H7 (cell line): ENCODE results near the gene CMKLR1. TPM values are rescaled to one million over a fixed set of nuclear protein-coding genes. Genes with fewer than 3 reads are reported as not detected.

ENCODE experiments used
- DNase-seq: peaks from one replicate; pipeline ENCODE4 v3.0.0; 2012
- H3K27me3 ChIP-seq: 2 replicates; pipeline ENCODE4 v1.6.0; 2011; ENCODE audit warnings: mild to moderate bottlenecking, low read length; ENCODE audit not compliant: control insufficient read depth, insufficient read depth
- H3K36me3 ChIP-seq: replicated peaks from 2 replicates; pipeline ENCODE4 v1.5.1; 2011; ENCODE audit warnings: low read length; ENCODE audit not compliant: control insufficient read depth, insufficient read depth
- H3K4me3 ChIP-seq: 2 replicates; pipeline ENCODE4 v1.5.1; 2011; ENCODE audit warnings: low read depth, mild to moderate bottlenecking, control low read depth, low read length, moderate library complexity; ENCODE audit not compliant: insufficient read depth
- total RNA-seq: library from RNA; depleted of rRNA; stranded (reverse); fragments of >200 nt; shearing (Covaris generic); gene quantifications from 2 replicates; pipeline ENCODE4 v1.2.3, GENCODE V29; 2014

The CMKLR1 gene
- total RNA-seq, 1 experiment from 2014 or later: 1.8 TPM

- Histone ChIP-seq H3K27me3 (no peaks in the 10 kb centered on the region), H3K4me3 (no peak overlapping the region), H3K36me3 (no peaks in the 10 kb centered on the region)
- DNase-seq: no peak
Measured at GRCh38 chr12:108305991-108306501, 33.1 kb downstream of the CMKLR1 start.

GRCh38 chr12:108305520-108305919 lies 33.6 kb downstream of the CMKLR1 start:
- Histone ChIP-seq H3K27me3 (no peaks in the 10 kb centered on the region), H3K4me3 (no peak overlapping the region), H3K36me3 (no peaks in the 10 kb centered on the region)
- no peak for DNase-seq

GRCh38 chr12:108304633-108305032 lies 34.5 kb downstream of the CMKLR1 start:
- DNase-seq: peak; percentile 65
- H3K4me3 ChIP-seq: no peak overlapping the region
- no peaks in the 10 kb centered on the region for H3K36me3 ChIP-seq
- no peaks in the 10 kb centered on the region for H3K27me3 ChIP-seq

GRCh38 chr12:108303703-108304102 lies 35.4 kb downstream of the CMKLR1 start:
- H3K36me3 ChIP-seq: no peaks in the 10 kb centered on the region
- no peaks in the 10 kb centered on the region for H3K27me3 ChIP-seq
- no peak for DNase-seq
- H3K4me3 ChIP-seq: no peak overlapping the region

- DNase-seq: peak; percentile 70
- no peaks in the 10 kb centered on the region for H3K36me3 ChIP-seq
- H3K4me3 ChIP-seq: no peak overlapping the region
- H3K27me3 ChIP-seq: no peaks in the 10 kb centered on the region
Measured at GRCh38 chr12:108302403-108303311, 36.5 kb downstream of the CMKLR1 start.

GRCh38 chr12:108302016-108302402 lies 37.1 kb downstream of the CMKLR1 start:
- Histone ChIP-seq H3K27me3 (no peaks in the 10 kb centered on the region), H3K4me3 (no peak overlapping the region), H3K36me3 (no peaks in the 10 kb centered on the region)
- no peak for DNase-seq

- no peaks in the 10 kb centered on the region for H3K27me3 ChIP-seq
- no peaks in the 10 kb centered on the region for H3K36me3 ChIP-seq
- no peak for DNase-seq
- no peak overlapping the region for H3K4me3 ChIP-seq
Measured at GRCh38 chr12:108301346-108301745, 37.8 kb downstream of the CMKLR1 start.

GRCh38 chr12:108299980-108300696 lies 39.0 kb downstream of the CMKLR1 start:
- no peak overlapping the region for H3K4me3 ChIP-seq
- H3K36me3 ChIP-seq: no peaks in the 10 kb centered on the region
- no peaks in the 10 kb centered on the region for H3K27me3 ChIP-seq
- DNase-seq: no peak

- no peak for DNase-seq
- Histone ChIP-seq H3K36me3 (no peaks in the 10 kb centered on the region), H3K4me3 (no peak overlapping the region), H3K27me3 (no peaks in the 10 kb centered on the region)
Measured at GRCh38 chr12:108299516-108299915, 39.6 kb downstream of the CMKLR1 start.

- Histone ChIP-seq H3K27me3 (no peaks in the 10 kb centered on the region), H3K4me3 (no peak overlapping the region), H3K36me3 (no peaks in the 10 kb centered on the region)
- DNase-seq: no peak
Measured at GRCh38 chr12:108298761-108299275, 40.3 kb downstream of the CMKLR1 start.

- Histone ChIP-seq H3K4me3 (no peak overlapping the region), H3K27me3 (no peaks in the 10 kb centered on the region), H3K36me3 (no peaks in the 10 kb centered on the region)
- DNase-seq: no peak
Measured at GRCh38 chr12:108297895-108298760, 41.0 kb downstream of the CMKLR1 start.

- no peak for DNase-seq
- Histone ChIP-seq H3K27me3 (no peaks in the 10 kb centered on the region), H3K36me3 (no peaks in the 10 kb centered on the region), H3K4me3 (no peak overlapping the region)
Measured at GRCh38 chr12:108297424-108297823, 41.7 kb downstream of the CMKLR1 start.

GRCh38 chr12:108296945-108297344 lies 42.2 kb downstream of the CMKLR1 start:
- H3K36me3 ChIP-seq: no peaks in the 10 kb centered on the region
- no peak overlapping the region for H3K4me3 ChIP-seq
- H3K27me3 ChIP-seq: no peaks in the 10 kb centered on the region
- no peak for DNase-seq

GRCh38 chr12:108295641-108296040 lies 43.5 kb downstream of the CMKLR1 start:
- no peaks in the 10 kb centered on the region for H3K27me3 ChIP-seq
- no peak for DNase-seq

More at GRCh38 chr12:108295641-108296040, 43.5 kb downstream of the CMKLR1 start:
- Histone ChIP-seq H3K4me3 (no peak overlapping the region), H3K36me3 (no peaks in the 10 kb centered on the region)
